Activated CD8-positive, alpha-beta T cell treated with anti-CD3 and anti-CD28 coated beads for 36 hours (primary cell): ENCODE results near the gene ESRP2. TPM values are rescaled to one million over a fixed set of nuclear protein-coding genes. Genes with fewer than 3 reads are reported as not detected.

Source experiments
- ATAC-seq: fragments of 200-7000 bp; cut with Tn5 transposase; one replicate; pipeline ENCODE4 v1.10.0; 2021; ENCODE audit warnings: mild to moderate bottlenecking, moderate library complexity
- CTCF ChIA-PET: fragments of 350-600 bp; sonication (Branson Sonifier 250); formaldehyde crosslinking; loops from one replicate; lab custom pipeline; 2021; ENCODE audit warnings: antibody characterized with exemption; lab: Charles Lee
- POLR2A ChIA-PET: fragments of 350-600 bp; sonication (Branson Sonifier 250); formaldehyde crosslinking; loops from one replicate; lab custom pipeline; 2021; ENCODE audit warnings: antibody characterized with exemption; lab: Charles Lee
- DNase-seq: peaks from one replicate; pipeline ENCODE4 v3.0.0-alpha.2; 2020
- H3K27ac Mint-ChIP-seq: one replicate; pipeline ENCODE4 v1.8.0; 2021; ENCODE audit warnings: mild to moderate bottlenecking, mixed read lengths
- H3K27me3 Mint-ChIP-seq: one replicate; pipeline ENCODE4 v1.8.0; 2021; ENCODE audit warnings: mixed read lengths
- H3K36me3 Mint-ChIP-seq: one replicate; pipeline ENCODE4 v1.8.0; 2021; ENCODE audit warnings: low read depth, mixed read lengths
- H3K4me1 Mint-ChIP-seq: one replicate; pipeline ENCODE4 v1.8.0; 2021; ENCODE audit warnings: low read depth, mixed read lengths
- H3K4me3 Mint-ChIP-seq: one replicate; pipeline ENCODE4 v1.8.0; 2021; ENCODE audit warnings: mild to moderate bottlenecking, moderate library complexity, mixed read lengths
- H3K9me3 Mint-ChIP-seq: one replicate; pipeline ENCODE4 v1.8.0; 2021; ENCODE audit warnings: mixed read lengths
- intact Hi-C: fragments of 100-400 bp; cut with micrococcal nuclease; formaldehyde crosslinking; loops from one replicate; pipeline ENCODE4 v1.10.0; 2022
- total RNA-seq, 2 experiments: library from RNA; stranded (reverse); gene quantifications; one replicate each; pipeline ENCODE4 v1.2.3, GENCODE V29; 2021
- TF ChIP-seq, protein P1 (sequence below): fragments of 200-600 bp; IDR thresholded peaks from one replicate; pipeline ENCODE4 v1.8.0; 2022; ENCODE audit warnings: antibody characterized with exemption, mild to moderate bottlenecking

The ESRP2 gene
- total RNA-seq, 2 experiments from 2014 or later = 0.65 to 0.77 TPM

- DNase-seq (no peak), ATAC-seq (no peak)
- H3K4me1 Mint-ChIP-seq = peaks cover 44% of the 10 kb centered on the region
- CTCF ChIA-PET = no interaction called here
- POLR2A ChIA-PET = interaction anchor here (0.6 to 1.4 kb wide), 2 partner anchors 13 to 36 kb away, joined by 3 read pairs; partner anchors contain the start of gene PLA2G15
- H3K36me3 Mint-ChIP-seq = peaks cover 7% of the 10 kb centered on the region
- intact Hi-C loops = no loop called here
- peak overlapping the region; percentile 3 for H3K27ac Mint-ChIP-seq
- no peaks in the 10 kb centered on the region for H3K9me3 Mint-ChIP-seq
- TF ChIP-seq, protein P1, sequence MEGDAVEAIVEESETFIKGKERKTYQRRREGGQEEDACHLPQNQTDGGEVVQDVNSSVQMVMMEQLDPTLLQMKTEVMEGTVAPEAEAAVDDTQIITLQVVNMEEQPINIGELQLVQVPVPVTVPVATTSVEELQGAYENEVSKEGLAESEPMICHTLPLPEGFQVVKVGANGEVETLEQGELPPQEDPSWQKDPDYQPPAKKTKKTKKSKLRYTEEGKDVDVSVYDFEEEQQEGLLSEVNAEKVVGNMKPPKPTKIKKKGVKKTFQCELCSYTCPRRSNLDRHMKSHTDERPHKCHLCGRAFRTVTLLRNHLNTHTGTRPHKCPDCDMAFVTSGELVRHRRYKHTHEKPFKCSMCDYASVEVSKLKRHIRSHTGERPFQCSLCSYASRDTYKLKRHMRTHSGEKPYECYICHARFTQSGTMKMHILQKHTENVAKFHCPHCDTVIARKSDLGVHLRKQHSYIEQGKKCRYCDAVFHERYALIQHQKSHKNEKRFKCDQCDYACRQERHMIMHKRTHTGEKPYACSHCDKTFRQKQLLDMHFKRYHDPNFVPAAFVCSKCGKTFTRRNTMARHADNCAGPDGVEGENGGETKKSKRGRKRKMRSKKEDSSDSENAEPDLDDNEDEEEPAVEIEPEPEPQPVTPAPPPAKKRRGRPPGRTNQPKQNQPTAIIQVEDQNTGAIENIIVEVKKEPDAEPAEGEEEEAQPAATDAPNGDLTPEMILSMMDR = no peak
- no peak overlapping the region for H3K4me3 Mint-ChIP-seq
- H3K27me3 Mint-ChIP-seq = no peaks in the 10 kb centered on the region
These were observed 4.4 kb downstream of the ESRP2 start for GRCh38 chr16:68231384-68232136.

DNA sequence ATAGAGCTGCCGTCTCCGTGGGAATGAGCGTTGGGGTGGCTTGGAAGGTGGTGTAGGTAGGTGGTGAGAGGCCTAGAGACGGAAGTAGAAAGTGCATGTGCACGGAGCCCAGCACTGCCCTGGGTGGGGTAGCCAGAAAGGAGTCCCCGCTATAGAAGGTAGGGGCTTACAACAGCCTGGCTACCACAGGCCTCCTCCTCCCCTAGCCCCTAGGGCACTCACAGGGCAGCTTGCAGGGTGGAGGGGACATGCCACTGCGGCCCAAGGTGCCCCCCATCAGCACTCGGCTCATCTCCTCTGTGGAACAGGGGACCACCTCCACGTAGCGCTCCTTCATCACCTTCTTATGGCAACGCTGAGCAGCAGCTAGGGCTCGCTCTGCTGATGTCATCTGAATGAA is 5.0 kb downstream of the ESRP2 start:
- no peak overlapping the region for H3K4me3 Mint-ChIP-seq
- peaks cover 7% of the 10 kb centered on the region for H3K36me3 Mint-ChIP-seq
- H3K9me3 Mint-ChIP-seq = no peaks in the 10 kb centered on the region
- intact Hi-C loops = no loop called here
- ChIA-PET POLR2A (interaction anchor here (1.4 kb wide), 1 partner anchor 14 kb away, joined by 3 read pairs; the partner anchor contains the start of gene PLA2G15), CTCF (interaction anchor here (0.9 to 1.5 kb wide), 3 partner anchors 98 to 185 kb away, joined by 3 to 5 read pairs (median 5); no protein-coding TSS in a partner anchor)
- H3K4me1 Mint-ChIP-seq = peaks cover 44% of the 10 kb centered on the region
- H3K27ac Mint-ChIP-seq = peak overlapping the region; percentile 49
- no peak for DNase-seq
- ATAC-seq = no peak
- TF ChIP-seq, protein P1 = no peak
- no peaks in the 10 kb centered on the region for H3K27me3 Mint-ChIP-seq

DNA sequence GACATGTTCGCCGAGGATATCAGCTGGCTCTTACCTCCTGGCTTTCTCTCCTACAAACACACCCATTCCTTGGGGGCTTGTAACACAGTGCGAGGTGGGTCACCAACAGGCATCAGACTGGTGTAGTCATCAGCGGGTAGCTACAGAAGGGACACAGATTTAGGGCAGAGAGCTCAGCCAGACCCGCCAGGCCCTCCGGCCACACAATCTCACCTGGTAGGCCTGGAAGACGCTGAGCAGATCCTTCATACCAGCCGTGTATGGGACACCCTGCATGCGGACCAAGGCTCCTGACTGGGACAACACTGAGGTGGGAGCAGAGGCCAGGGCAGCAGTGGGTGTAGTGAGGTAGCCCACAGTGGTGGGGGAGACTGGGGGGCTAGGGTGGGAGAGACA is 5.8 kb downstream of the ESRP2 start:
- Mint-ChIP-seq H3K36me3 (peaks cover 11% of the 10 kb centered on the region), H3K9me3 (no peaks in the 10 kb centered on the region), H3K4me3 (no peak overlapping the region), H3K4me1 (peaks cover 52% of the 10 kb centered on the region), H3K27ac (no peak overlapping the region), H3K27me3 (no peaks in the 10 kb centered on the region)
- POLR2A ChIA-PET = interaction anchor here (1.4 kb wide), 1 partner anchor 14 kb away, joined by 3 read pairs; the partner anchor contains the start of gene PLA2G15
- ATAC-seq (no peak), DNase-seq (no peak)
- TF ChIP-seq, protein P1 = no peak
- intact Hi-C loops = no loop called here
- CTCF ChIA-PET = interaction anchor here (0.8 to 1.5 kb wide), 23 partner anchors 30 to 414 kb away, joined by 3 to 11 read pairs (median 4); partner anchors contain the start of genes PRMT7 and SLC7A6OS

GRCh38 chr16:68229431-68230175 is 6.3 kb downstream of the ESRP2 start:
- Mint-ChIP-seq H3K36me3 (peaks cover 11% of the 10 kb centered on the region), H3K4me1 (peaks cover 50% of the 10 kb centered on the region), H3K27me3 (no peaks in the 10 kb centered on the region), H3K4me3 (no peak overlapping the region), H3K27ac (peak overlapping the region; percentile 75), H3K9me3 (no peaks in the 10 kb centered on the region)
- TF ChIP-seq, protein P1 = peak; percentile 88
- DNase-seq (peak; percentile 64), ATAC-seq (no peak)
- CTCF ChIA-PET = interaction anchor here (0.8 to 3.6 kb wide), 24 partner anchors 14 to 413 kb away, joined by 3 to 26 read pairs (median 4); partner anchors contain the start of genes PRMT7 and SLC7A6OS
- POLR2A ChIA-PET = interaction anchor here (0.7 to 1.4 kb wide), 2 partner anchors 15 to 432 kb away, joined by 3 read pairs; partner anchors contain the start of gene PLA2G15
- intact Hi-C loops = loop anchor here (2.0 kb wide), 1 partner anchor 141 kb away; no protein-coding TSS in a partner anchor
